Cardiac muscle cell (in vitro differentiated cells and primary cell): Measurements from ENCODE around the gene CNTNAP2. TPM values are rescaled to one million over a fixed set of nuclear protein-coding genes. Genes with fewer than 3 reads are reported as not detected.
A peak's percentile ranks its signal among the peaks of the same experiment; 100 is the strongest.

Experiments used
- DNase-seq, 2 donors: peaks; one replicate each; pipeline versions ENCODE4 v3.0.0 to v3.0.0-alpha.2; 2010 to 2017; ENCODE audit warnings: low read depth in 1 of 2, low spot score in 1 of 2
- H3K27ac ChIP-seq: fragments of 200-600 bp; sonication (generic); 2 replicates; pipeline ENCODE4 v1.5.1; 2016
- H3K27me3 ChIP-seq: fragments of 200-600 bp; sonication (generic); 2 replicates; pipeline ENCODE4 v1.6.0; 2016; ENCODE audit warnings: control low read depth
- H3K36me3 ChIP-seq: fragments of 200-600 bp; sonication (generic); 2 replicates; pipeline ENCODE4 v1.5.1; 2016; ENCODE audit warnings: control low read depth
- H3K4me1 ChIP-seq: fragments of 200-600 bp; sonication (generic); 2 replicates; pipeline ENCODE4 v1.8.1; 2017; ENCODE audit warnings: low read depth, mild to moderate bottlenecking, mixed run types
- H3K4me3 ChIP-seq: fragments of 200-600 bp; sonication (generic); 2 replicates; pipeline ENCODE4 v1.5.1; 2016; ENCODE audit warnings: mild to moderate bottlenecking
- H3K9me3 ChIP-seq: fragments of 200-600 bp; sonication (generic); 2 replicates; pipeline ENCODE4 v1.5.1; 2017; ENCODE audit warnings: low read depth, mild to moderate bottlenecking, control low read depth
- polyA plus RNA-seq: library from polyadenylated mRNA; unstranded; fragments of >200 nt; fragmentation: Nextera tagmentation; extraction: Ambion mirVana; gene quantifications from 2 replicates; pipeline ENCODE4 v1.2.1, GENCODE V29; 2016
- total RNA-seq: library from RNA; depleted of rRNA; stranded (reverse); fragments of >200 nt; gene quantifications from 2 replicates; pipeline ENCODE4 v1.2.3, GENCODE V29; 2016
- TF ChIP-seq, protein P1 (sequence below): IDR thresholded peaks from 2 replicates; pipeline ENCODE4 v1.5.1; 2012; ENCODE audit warnings: low read depth, mild to moderate bottlenecking, low read length

The CNTNAP2 gene
- total and polyA plus RNA-seq, 2 experiments from 2014 or later: 4.8 to 5.1 TPM

DNA sequence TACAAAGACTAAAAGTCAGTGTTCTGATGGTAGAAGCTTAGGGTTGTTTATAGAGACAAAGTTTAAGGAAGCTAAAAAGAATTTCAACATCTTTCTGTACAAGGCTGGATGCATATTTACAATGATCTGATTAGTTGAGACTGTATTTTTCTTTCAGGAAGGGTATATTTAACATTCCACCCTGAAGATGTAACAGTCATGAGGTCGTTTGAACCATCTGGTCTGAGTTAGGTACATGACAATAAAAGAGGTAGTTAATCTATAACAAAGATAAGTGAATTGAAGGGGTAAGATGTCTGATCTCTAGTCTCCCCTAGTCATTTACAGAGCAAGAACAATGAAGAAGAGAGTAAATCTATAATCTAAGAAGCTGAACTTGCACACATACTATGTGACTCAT, 821.2 kb downstream of the CNTNAP2 start:
- no peaks in the 10 kb centered on the region for H3K36me3 ChIP-seq
- no peaks in the 10 kb centered on the region for H3K27me3 ChIP-seq
- no peaks in the 10 kb centered on the region for H3K4me1 ChIP-seq
- no peaks in the 10 kb centered on the region for H3K9me3 ChIP-seq
- TF ChIP-seq, protein P1, sequence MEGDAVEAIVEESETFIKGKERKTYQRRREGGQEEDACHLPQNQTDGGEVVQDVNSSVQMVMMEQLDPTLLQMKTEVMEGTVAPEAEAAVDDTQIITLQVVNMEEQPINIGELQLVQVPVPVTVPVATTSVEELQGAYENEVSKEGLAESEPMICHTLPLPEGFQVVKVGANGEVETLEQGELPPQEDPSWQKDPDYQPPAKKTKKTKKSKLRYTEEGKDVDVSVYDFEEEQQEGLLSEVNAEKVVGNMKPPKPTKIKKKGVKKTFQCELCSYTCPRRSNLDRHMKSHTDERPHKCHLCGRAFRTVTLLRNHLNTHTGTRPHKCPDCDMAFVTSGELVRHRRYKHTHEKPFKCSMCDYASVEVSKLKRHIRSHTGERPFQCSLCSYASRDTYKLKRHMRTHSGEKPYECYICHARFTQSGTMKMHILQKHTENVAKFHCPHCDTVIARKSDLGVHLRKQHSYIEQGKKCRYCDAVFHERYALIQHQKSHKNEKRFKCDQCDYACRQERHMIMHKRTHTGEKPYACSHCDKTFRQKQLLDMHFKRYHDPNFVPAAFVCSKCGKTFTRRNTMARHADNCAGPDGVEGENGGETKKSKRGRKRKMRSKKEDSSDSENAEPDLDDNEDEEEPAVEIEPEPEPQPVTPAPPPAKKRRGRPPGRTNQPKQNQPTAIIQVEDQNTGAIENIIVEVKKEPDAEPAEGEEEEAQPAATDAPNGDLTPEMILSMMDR: no peak
- H3K27ac ChIP-seq: no peak overlapping the region
- H3K4me3 ChIP-seq: no peak overlapping the region
- DNase-seq: no peak

DNA sequence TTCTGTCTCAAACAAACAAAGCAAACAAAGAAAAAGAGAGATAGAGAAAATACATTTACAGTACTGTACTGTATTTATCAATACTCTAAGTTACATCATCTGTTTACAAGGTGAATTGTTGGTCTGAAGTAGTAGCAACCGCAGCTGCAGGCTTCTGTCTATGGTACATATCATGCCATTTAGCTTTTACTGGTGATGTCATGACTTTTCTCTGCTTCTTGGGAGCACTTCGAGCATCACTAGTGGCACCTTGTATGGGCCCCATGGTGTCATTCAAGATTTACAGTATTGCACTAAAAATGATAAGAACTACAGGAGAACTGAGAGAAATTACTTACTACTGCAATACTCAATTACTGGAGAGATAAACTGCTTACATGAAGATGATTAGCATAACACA, 826.9 kb downstream of the CNTNAP2 start:
- H3K4me1 ChIP-seq: no peaks in the 10 kb centered on the region
- no peak for DNase-seq
- H3K4me3 ChIP-seq: no peak overlapping the region
- no peaks in the 10 kb centered on the region for H3K9me3 ChIP-seq
- TF ChIP-seq, protein P1: no peak
- no peak overlapping the region for H3K27ac ChIP-seq
- no peaks in the 10 kb centered on the region for H3K36me3 ChIP-seq
- no peaks in the 10 kb centered on the region for H3K27me3 ChIP-seq

DNA sequence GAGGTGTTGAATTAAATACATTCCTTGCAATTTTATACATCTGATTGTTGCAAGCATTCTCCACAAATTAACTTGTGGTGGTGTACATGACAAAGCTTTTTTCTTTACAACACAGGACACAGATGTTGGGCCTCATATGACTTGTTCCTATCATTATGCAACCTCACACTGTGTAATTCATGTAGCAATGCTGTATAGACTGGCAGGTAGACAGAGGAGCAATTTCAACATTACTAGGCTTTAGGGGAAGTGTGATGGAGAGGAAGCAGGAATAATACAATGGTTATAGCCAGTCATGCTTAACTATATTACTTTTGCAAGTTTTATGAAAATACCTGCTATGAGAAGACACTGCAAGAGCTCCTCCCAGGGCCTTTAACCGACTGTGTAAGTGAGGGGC, 832.1 kb downstream of the CNTNAP2 start:
- Histone ChIP-seq H3K27me3 (no peaks in the 10 kb centered on the region), H3K36me3 (no peaks in the 10 kb centered on the region), H3K27ac (no peak overlapping the region), H3K9me3 (no peaks in the 10 kb centered on the region), H3K4me1 (no peaks in the 10 kb centered on the region), H3K4me3 (no peak overlapping the region)
- TF ChIP-seq, protein P1: no peak
- DNase-seq: no peak

DNA sequence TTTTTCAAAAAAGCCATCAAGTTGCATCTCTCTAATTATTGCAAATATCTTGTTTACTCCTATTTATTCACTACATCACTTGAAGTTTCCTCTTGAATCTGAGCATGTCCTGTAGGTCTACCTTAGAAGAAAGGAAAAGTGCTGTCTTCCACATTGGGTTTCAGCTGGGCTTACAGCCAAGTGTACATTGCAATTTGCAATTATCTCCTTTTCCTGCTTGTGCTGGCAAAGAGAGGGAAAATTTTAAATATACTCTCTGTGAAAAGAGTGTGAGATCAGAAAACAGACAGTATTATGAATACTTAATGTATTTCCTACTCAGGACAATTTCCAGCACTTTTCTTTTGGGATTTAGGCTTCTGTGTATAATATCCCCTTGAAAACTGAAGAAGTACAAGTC, 839.7 kb downstream of the CNTNAP2 start:
- Histone ChIP-seq H3K9me3 (no peaks in the 10 kb centered on the region), H3K4me1 (no peaks in the 10 kb centered on the region), H3K27me3 (no peaks in the 10 kb centered on the region), H3K36me3 (no peaks in the 10 kb centered on the region), H3K4me3 (no peak overlapping the region), H3K27ac (no peak overlapping the region)
- TF ChIP-seq, protein P1: no peak
- DNase-seq: peak in 1 of 2 donors; percentile 8

DNA sequence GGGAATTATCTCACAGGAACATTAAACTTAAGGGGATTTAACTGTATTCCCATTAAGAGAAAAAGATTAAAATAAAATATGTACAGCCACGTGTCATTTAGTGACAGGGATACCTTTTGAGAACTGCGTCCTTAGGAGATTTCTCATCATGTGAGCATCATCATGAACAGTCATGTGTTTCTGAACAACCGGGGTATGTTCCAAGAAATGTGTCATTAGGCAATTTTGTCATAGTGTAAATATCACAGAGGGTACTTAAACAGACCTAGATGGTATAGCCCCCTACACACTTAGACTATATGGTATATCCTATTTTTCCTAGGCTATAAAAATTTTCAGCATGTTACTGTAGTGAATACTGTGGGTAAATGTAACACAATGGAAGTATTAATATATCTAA, 840.3 kb downstream of the CNTNAP2 start:
- no peak overlapping the region for H3K4me3 ChIP-seq
- TF ChIP-seq, protein P1: no peak
- no peaks in the 10 kb centered on the region for H3K27me3 ChIP-seq
- H3K27ac ChIP-seq: no peak overlapping the region
- DNase-seq: no peak
- H3K4me1 ChIP-seq: no peaks in the 10 kb centered on the region
- no peaks in the 10 kb centered on the region for H3K9me3 ChIP-seq
- H3K36me3 ChIP-seq: no peaks in the 10 kb centered on the region

DNA sequence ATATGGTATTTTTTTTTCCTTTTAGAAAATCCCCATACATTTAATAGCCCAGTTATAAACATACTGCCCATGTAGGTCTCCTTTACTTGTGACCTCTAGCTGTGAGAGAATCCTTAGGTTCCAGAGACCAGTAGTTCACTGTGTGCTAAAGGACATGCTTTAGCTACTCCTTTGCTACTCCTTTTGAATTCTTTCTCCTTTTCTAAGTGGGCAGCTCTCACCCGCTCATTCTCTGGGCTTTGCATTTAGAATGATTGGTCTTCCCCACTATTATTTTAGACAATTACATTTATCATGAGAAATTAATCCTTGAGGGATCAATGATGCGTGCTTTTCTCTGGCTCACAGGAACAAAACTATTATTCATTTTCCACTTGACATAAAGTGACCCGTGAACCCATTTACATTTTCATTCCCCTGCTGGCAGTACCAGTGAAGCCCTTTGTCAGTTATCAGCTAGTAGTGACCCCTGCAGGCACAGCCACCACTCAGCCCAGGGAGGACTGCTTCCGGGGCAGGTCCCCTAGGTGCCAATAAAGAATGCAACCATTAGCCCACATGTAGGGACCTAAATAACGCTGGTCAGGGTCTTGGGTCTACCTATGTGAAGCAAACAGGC, 844.3 kb downstream of the CNTNAP2 start:
- Histone ChIP-seq H3K27me3 (no peaks in the 10 kb centered on the region), H3K9me3 (no peaks in the 10 kb centered on the region), H3K4me3 (no peak overlapping the region), H3K36me3 (no peaks in the 10 kb centered on the region), H3K4me1 (no peaks in the 10 kb centered on the region), H3K27ac (no peak overlapping the region)
- no peak for DNase-seq
- TF ChIP-seq, protein P1: no peak
